Activated gamma-delta T cell treated with Interleukin-2 at 50 U/mL for 16 hours (primary cell): ENCODE results near the gene KCNH2.
"Not testable (repeated sequence)": the region's sequence is repeated elsewhere in the genome, so short reads cannot be mapped to it uniquely, and the experiment has no call there.

Experiments
- DNase-seq: peaks from one replicate; pipeline ENCODE4 v3.0.0-alpha.2; 2020

Gene KCNH2, protein sequence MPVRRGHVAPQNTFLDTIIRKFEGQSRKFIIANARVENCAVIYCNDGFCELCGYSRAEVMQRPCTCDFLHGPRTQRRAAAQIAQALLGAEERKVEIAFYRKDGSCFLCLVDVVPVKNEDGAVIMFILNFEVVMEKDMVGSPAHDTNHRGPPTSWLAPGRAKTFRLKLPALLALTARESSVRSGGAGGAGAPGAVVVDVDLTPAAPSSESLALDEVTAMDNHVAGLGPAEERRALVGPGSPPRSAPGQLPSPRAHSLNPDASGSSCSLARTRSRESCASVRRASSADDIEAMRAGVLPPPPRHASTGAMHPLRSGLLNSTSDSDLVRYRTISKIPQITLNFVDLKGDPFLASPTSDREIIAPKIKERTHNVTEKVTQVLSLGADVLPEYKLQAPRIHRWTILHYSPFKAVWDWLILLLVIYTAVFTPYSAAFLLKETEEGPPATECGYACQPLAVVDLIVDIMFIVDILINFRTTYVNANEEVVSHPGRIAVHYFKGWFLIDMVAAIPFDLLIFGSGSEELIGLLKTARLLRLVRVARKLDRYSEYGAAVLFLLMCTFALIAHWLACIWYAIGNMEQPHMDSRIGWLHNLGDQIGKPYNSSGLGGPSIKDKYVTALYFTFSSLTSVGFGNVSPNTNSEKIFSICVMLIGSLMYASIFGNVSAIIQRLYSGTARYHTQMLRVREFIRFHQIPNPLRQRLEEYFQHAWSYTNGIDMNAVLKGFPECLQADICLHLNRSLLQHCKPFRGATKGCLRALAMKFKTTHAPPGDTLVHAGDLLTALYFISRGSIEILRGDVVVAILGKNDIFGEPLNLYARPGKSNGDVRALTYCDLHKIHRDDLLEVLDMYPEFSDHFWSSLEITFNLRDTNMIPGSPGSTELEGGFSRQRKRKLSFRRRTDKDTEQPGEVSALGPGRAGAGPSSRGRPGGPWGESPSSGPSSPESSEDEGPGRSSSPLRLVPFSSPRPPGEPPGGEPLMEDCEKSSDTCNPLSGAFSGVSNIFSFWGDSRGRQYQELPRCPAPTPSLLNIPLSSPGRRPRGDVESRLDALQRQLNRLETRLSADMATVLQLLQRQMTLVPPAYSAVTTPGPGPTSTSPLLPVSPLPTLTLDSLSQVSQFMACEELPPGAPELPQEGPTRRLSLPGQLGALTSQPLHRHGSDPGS

GRCh38 chr7:150978126-150978789 is at the start of gene KCNH2:
KCNH2 (minus strand) TSS chr7:150978321; CDS start chr7:150977913, 408 bp downstream.
- DNase-seq: no peak

- DNase-seq: not testable (repeated sequence)
Observed at GRCh38 chr7:151027728-151028130, 49.6 kb upstream of the KCNH2 start.

DNA sequence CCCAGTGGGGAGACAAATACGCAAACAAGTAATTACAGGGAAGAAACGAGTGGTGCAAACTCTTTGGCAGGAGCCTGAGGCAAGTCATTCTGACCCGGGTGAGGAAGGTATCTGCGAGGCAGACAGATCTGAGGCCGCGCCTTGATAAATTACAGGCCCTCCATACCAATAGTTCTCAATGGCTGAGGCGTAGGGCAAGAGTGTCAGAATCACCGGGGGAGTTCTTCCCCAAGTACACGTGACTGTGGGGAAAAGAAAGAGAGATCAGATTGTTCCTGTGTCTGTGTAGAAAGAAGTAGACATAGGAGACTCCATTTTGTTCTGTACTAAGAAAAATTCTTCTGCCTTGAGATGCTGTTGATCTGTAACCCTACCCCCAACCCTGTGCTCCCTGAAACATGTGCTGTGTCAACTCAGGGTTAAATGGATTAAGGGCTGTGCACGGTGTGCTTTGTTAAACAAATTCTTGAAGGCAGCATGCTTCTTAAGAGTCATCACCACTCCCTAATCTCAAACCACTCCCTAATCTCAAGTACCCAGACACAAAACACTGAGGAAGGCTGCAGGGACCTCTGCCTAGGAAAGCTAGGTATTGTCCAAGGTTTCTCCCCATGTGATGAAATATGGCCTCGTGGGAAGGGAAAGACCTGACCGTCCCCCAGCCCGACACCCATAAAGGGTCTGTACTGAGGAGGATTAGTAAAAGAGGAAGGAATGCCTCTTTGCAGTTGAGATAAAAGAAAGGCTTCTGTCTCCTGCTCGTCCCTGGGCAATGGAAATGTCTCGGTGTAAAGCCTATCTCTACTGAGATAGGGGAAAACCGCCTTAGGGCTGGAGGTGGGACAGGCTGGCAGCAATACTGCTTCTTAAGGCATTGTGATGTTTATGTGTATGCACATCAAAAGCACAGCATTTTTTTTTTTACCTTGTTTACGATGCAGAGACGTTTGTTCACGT is 48.9 kb upstream of the KCNH2 start:
- DNase-seq: not testable (repeated sequence)

GRCh38 chr7:151025924-151026671 is 48.0 kb upstream of the KCNH2 start:
- DNase-seq: no peak

DNA sequence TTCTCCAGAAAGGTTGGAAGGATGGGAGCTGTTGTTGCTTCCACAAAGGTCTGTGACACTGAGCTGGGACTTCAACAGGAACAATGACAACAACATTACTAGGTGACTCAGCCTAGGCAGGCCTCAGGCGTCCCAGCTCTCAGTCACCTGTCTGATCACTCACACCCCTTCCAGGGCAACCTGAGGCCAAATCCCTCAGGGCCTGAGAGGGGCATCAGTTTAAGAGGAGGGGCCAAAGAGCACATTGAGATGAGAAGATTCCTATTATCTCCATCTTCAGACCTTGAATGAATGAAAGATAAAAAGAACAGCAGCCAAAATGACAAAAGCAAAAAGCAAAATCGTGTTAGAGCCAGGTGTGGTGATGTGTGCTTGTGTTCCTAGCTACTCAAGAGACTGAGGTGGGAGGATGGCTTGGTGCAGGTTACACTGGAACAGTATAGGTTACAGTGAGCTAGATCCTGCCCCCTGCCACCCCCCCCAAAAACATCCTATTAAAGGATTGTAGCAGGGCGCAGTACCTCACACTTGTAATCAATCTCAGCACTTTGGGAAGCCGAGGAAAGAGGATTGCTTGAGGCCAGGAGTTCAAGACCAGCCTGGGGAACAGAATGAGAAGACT is 46.4 kb upstream of the KCNH2 start, which contains the start of gene ATG9B:
TSS of gene ATG9B (minus strand) at position 60 of the 622 bp plus-strand sequence. CDS start 71 bp downstream, outside the sequence.
- no peak for DNase-seq

DNA sequence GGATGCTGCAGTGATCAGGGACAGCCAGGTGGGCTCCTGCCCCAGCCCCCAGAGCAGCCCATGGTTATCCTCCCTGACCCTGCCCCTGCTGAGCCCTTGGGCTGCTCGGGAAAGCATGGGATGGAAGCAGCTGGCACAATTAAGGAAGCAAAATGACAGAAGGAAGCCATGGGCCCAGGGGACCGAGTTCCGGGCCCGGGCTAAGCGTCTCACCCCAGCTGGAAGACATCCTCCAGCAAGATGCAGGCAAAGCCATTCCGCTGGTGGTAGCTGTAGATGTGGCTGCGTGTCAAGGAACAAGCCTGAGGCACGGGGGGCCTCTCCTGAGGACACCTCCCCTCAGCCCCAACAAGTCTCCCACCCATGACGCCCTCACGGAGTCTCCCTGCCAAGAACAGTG is 45.1 kb upstream of the KCNH2 start:
- DNase-seq: no peak

DNA sequence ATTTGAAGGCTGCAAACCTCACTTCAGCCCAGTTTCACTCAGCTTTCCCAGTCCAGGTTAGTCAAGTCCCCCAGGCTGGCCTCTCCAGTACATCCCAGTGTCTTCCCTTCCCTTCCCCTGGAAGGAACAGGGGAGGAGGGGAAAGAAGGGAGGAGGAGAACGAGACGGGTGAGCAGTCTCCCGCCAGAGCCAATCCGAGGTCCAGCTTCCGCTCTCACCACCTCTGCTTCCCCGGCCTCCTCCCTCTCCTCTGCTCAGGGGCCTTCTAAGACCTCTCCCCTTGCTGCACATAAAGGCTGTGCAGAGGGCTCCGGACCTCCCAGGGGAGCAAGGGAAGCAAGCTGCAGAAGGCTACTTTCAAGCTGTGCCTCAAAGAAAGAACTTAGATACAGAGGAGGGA is 42.1 kb upstream of the KCNH2 start:
- no peak for DNase-seq

- DNase-seq: no peak
Observed at GRCh38 chr7:151019130-151019447, 41.0 kb upstream of the KCNH2 start.

DNA sequence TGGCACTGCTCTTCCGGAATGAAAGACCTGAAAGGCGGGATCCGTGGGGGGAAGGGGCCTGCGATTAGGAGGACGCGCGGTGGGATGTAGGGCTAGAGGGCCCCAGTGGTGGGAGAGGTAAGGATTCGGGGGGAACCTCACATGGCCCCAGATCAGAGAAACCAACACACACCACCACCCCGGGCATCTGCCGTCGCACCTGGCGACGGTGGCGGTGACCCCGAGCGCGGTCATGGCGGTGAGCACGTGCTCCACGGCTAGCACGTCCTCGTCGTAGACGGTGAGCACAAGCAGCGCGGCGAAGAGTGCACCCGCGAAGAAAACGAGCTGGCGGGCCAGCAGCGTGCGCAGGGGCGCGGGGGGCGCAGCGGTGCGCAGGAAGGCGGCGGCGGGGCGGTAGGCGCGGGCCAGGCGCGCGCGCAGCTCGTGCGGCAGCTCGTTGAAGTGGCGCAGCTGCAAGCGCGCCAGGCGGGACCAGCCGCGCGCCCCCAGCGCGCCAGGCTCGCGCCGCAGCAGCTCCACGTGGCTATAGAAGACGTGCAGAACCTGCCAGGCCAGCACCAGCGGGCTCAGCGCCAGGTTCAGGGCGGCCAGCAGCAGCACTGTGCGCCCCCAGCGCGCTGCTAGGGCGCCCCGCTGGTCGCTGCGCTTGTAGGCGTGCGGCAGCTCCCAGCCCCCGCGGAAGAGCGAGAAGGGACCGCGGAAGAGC is 40.5 kb upstream of the KCNH2 start:
- DNase-seq: no peak

DNA sequence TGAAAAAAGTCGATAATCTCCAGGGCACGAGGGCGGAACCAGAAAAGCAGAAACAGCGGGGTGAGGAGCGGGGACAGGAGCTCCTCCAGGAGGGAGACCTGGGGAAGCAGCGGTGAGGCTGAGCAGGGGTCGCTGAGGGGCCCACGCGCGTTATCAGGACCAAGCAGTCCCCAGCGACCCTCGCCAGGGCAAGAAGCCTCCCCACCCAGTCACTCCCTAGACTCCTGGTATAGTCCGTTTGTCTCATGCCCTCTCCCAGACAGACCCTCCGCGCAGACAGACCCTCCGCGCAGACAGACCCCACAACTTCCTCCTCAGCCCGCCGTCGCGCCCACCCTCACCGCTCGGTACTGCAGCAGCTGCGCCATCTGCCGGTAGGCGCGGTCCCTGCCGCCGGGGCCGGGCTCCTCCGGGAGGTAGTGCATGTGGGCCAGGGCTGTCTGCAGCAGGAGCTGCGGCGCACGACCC is 39.9 kb upstream of the KCNH2 start:
- peak; percentile 81 for DNase-seq

DNA sequence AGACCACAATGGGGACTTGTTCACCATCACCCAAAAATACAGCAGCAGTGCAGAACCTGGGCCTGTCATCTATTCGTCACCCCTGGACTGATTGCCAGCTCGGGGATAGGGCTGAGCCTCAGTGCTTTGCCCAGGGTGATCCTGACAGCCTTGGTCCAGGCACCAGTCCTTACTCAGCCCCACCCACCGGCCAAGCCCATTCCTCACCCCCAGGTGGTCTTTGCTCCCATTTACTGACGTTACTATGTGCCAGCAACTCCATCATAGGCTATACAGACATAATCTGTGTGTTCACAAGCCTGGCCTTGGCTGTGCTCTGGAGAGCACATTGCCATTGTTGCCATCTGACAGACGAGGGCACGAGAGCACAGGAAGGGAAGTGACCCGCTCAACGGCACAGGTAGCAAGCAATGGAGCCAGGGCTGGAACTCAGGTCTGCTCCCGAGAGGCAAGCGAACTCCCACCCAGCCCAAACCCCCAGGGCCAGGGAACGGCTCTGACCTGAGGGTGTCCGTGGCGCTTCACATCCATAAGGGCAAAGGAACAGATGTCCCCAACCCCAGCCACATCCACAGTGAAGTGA is 39.3 kb upstream of the KCNH2 start:
- no peak for DNase-seq

DNA sequence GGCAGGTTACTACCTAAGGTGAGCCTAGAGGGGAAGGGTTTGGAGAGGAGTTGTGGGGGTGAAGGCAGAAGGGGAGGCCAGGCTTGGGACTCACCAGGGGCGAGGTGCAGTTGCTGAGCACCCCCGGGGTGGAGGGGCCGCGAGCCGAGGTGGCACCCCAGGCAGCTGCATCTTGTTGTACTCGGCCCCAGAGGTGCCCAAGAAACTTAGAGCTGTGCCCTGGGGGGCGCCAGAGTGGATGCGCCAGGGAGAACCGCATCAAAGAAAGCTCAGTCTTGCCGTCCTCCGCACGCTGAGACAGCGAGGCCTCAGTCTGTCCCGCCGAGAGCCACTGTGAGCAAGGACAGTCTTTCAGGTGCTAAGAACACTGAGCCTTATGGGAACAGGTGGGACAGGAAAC is 38.8 kb upstream of the KCNH2 start:
- DNase-seq: no peak

- no peak for DNase-seq
Observed at GRCh38 chr7:151016505-151016904, 38.4 kb upstream of the KCNH2 start.

DNA sequence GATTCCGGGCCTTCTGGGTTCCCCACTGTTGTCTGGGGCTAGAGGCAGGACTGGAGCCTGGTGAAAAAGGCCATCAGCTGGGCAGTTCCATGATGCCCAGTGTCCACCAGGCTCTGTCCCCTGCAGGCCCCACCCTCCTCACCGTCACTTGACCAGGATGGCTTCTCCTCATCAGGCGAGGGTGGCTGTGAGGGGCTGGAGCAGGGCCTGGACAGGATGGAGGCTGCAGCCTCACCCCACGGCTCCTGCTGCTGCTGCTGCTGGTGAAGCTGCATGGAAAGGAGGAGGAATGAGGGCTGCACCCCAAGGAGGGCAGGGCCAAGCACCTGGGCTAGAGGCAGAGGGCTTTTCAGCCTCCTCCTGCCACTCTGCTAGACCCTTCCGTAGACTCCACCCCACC is 37.8 kb upstream of the KCNH2 start:
- DNase-seq: no peak

- DNase-seq: no peak
Observed at GRCh38 chr7:151014950-151015349, 36.8 kb upstream of the KCNH2 start.

- DNase-seq: peak; percentile 82
Observed at GRCh38 chr7:151013733-151014497, 35.8 kb upstream of the KCNH2 start.

GRCh38 chr7:151013356-151013732 is 35.2 kb upstream of the KCNH2 start:
- no peak for DNase-seq

DNA sequence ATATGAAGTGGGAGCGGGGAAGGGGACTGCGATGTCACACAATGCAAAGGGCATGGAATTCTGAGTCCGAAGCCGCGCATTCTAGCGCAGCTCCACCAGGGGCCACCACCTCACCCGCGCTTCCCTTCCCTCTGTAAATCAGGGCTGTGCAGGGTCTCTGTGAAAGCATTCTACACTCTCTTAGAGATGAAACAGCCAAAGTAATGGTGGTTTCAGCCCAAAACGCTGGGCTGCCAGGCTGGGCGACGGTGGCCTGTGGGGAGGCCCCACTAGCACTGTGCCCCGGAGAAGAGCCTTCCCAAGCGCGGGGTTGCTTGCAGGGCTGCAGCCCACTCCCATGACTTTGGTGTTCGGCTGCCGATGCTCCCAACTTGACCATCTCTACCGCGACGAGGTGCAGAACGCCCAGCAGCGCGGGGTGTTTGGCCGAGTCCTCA is 34.8 kb upstream of the KCNH2 start:
- no peak for DNase-seq
